B cell (primary cell): ENCODE results near the gene CNGB1. TPM values are rescaled to one million over a fixed set of nuclear protein-coding genes. Genes with fewer than 3 reads are reported as not detected.

Experiments
- ATAC-seq: fragments of 200-7000 bp; cut with Tn5 transposase; one replicate; pipeline ENCODE4 v1.10.0; 2021; ENCODE audit warnings: low read depth, mild to moderate bottlenecking, moderate number of reproducible peaks, moderate library complexity
- CTCF ChIA-PET: fragments of 350-600 bp; sonication (Branson Sonifier 250); formaldehyde crosslinking; loops from one replicate; lab custom pipeline; 2021; ENCODE audit warnings: antibody characterized with exemption, inconsistent platforms; lab: Charles Lee
- POLR2A ChIA-PET: fragments of 350-600 bp; sonication (Branson Sonifier 250); formaldehyde crosslinking; loops from one replicate; lab custom pipeline; 2021; ENCODE audit warnings: antibody characterized with exemption; lab: Charles Lee
- DNase-seq: peaks from one replicate; pipeline ENCODE4 v3.0.0; 2013
- H2AFZ ChIP-seq: 2 replicates; pipeline ENCODE4 v1.6.1; 2012; ENCODE audit warnings: mild to moderate bottlenecking, low read depth, low read length; ENCODE audit not compliant: insufficient read depth, poor library complexity, severe bottlenecking
- H3K27ac ChIP-seq, 2 donors: 1 replicate in 1 of 2; 2 replicates in 1 of 2; pipeline ENCODE4 v1.5.1; 2012 to 2013; ENCODE audit warnings: low read length in 2 of 2, mild to moderate bottlenecking in 2 of 2, moderate library complexity in 1 of 2
- H3K27me3 ChIP-seq, 4 experiments: fragments of 200-600 bp in 1 of 4; sonication (generic) in 1 of 4; replicated peaks in 1 of 4; 1 replicate in 2 of 4; 2 replicates in 2 of 4; pipeline versions ENCODE4 v1.6.1 to v1.7.0; 2013 to 2016; ENCODE audit warnings: low read length in 3 of 4, mild to moderate bottlenecking in 2 of 4, mixed read lengths in 1 of 4, moderate library complexity in 1 of 4; ENCODE audit not compliant: insufficient read depth in 4 of 4, control insufficient read depth in 3 of 4; ENCODE audit errors: control extremely low read depth in 1 of 4
- H3K36me3 ChIP-seq, 2 experiments: replicated peaks in 1 of 2; 1 replicate in 1 of 2; 2 replicates in 1 of 2; pipeline versions ENCODE4 v1.6.1 to v1.7.1; 2013; ENCODE audit warnings: low read length in 1 of 2; ENCODE audit not compliant: insufficient read depth in 2 of 2, control insufficient read depth in 1 of 2; ENCODE audit errors: control extremely low read depth in 1 of 2, extremely low read depth in 1 of 2
- H3K4me1 ChIP-seq, 2 donors: fragments of 200-600 bp in 1 of 2; sonication (generic) in 1 of 2; 1 replicate in 1 of 2; 2 replicates in 1 of 2; pipeline versions ENCODE4 v1.5.1 to v1.6.1; 2013 to 2017; ENCODE audit warnings: low read length in 2 of 2; ENCODE audit not compliant: control insufficient read depth in 2 of 2, insufficient read depth in 2 of 2
- H3K4me2 ChIP-seq: replicated peaks from 2 replicates; pipeline ENCODE3; 2012; ENCODE audit warnings: mild to moderate bottlenecking, low read depth, low read length; ENCODE audit not compliant: poor library complexity, severe bottlenecking
- H3K4me3 ChIP-seq, 5 experiments: fragments of 200-600 bp in 1 of 5; sonication (generic) in 1 of 5; 1 replicate in 3 of 5; 2 replicates in 2 of 5; pipeline versions ENCODE4 v1.5.1 to v1.7.0; 2011 to 2016; ENCODE audit warnings: low read length in 4 of 5, mild to moderate bottlenecking in 4 of 5, low read depth in 2 of 5, control low read depth in 1 of 5, moderate library complexity in 1 of 5; ENCODE audit not compliant: insufficient read depth in 1 of 5; ENCODE audit errors: control extremely low read depth in 1 of 5, extremely low read depth in 1 of 5
- H3K79me2 ChIP-seq: fragments of 200-600 bp; sonication (generic); one replicate; pipeline ENCODE4 v1.6.0; 2016; ENCODE audit warnings: low read length; ENCODE audit not compliant: control insufficient read depth, insufficient read depth
- H3K9ac ChIP-seq: fragments of 200-600 bp; sonication (generic); 2 replicates; pipeline ENCODE4 v1.6.1; 2017; ENCODE audit warnings: mild to moderate bottlenecking, low read length, moderate library complexity
- H3K9me3 ChIP-seq, 3 donors: one replicate each; pipeline versions ENCODE4 v1.6.1 to v1.7.1; 2013; ENCODE audit warnings: low read length in 2 of 3; ENCODE audit not compliant: control insufficient read depth in 2 of 3, insufficient read depth in 1 of 3; ENCODE audit errors: control extremely low read depth in 1 of 3
- H4K20me1 ChIP-seq: 2 replicates; pipeline ENCODE4 v1.6.0; 2012; ENCODE audit warnings: mild to moderate bottlenecking, low read length; ENCODE audit not compliant: insufficient read depth, control insufficient read depth, poor library complexity, severe bottlenecking
- H3K27ac Mint-ChIP-seq: one replicate; pipeline ENCODE4 v1.8.0; 2021; ENCODE audit warnings: mixed read lengths
- H3K27me3 Mint-ChIP-seq: one replicate; pipeline ENCODE4 v1.8.0; 2021; ENCODE audit warnings: mixed read lengths
- H3K4me1 Mint-ChIP-seq: one replicate; pipeline ENCODE4 v1.8.0; 2021; ENCODE audit warnings: mixed read lengths
- H3K4me3 Mint-ChIP-seq: one replicate; pipeline ENCODE4 v1.8.0; 2021; ENCODE audit warnings: mixed read lengths
- H3K9me3 Mint-ChIP-seq: one replicate; pipeline ENCODE4 v1.8.0; 2022; ENCODE audit warnings: mixed read lengths; ENCODE audit not compliant: insufficient read depth
- EZH2 ChIP-seq: IDR thresholded peaks from 2 replicates; pipeline ENCODE4 v1.6.1; 2012; ENCODE audit warnings: borderline replicate concordance, low read depth, mild to moderate bottlenecking, moderate library complexity, low read length; ENCODE audit not compliant: insufficient read depth, poor library complexity, severe bottlenecking
- WGBS: methylation state at CpG from one replicate; pipeline ENCODE4 v1.1.5; 2013; ENCODE audit warnings: missing lambda C conversion rate; ENCODE audit not compliant: insufficient coverage; 5-methylcytosine and 5-hydroxymethylcytosine counted together
- intact Hi-C: fragments of 100-400 bp; cut with micrococcal nuclease; formaldehyde crosslinking; loops from one replicate; pipeline ENCODE4 v1.10.0; 2022
- polyA plus RNA-seq: library from polyadenylated mRNA; depleted of rRNA; stranded (reverse); fragments of >200 nt; gene quantifications from 2 replicates; pipeline ENCODE4 v1.2.3, GENCODE V29; 2012
- total RNA-seq, 2 donors: library from RNA; stranded (reverse); fragments of 120-200 nt in 1 of 2; gene quantifications; 1 replicate in 1 of 2; 2 replicates in 1 of 2; pipeline versions ENCODE4 v1.2.3 to v1.2.4, GENCODE V29; 2013 to 2022
- TF ChIP-seq, protein P1 (sequence below): fragments of 200-600 bp; IDR thresholded peaks from one replicate; pipeline ENCODE4 v1.8.0; 2022; ENCODE audit warnings: antibody characterized with exemption, mild to moderate bottlenecking

Gene CNGB1
- total and polyA plus RNA-seq, 2 donors (not counting 1 experiment from before 2014, with no cell fraction given), result not detected

DNA sequence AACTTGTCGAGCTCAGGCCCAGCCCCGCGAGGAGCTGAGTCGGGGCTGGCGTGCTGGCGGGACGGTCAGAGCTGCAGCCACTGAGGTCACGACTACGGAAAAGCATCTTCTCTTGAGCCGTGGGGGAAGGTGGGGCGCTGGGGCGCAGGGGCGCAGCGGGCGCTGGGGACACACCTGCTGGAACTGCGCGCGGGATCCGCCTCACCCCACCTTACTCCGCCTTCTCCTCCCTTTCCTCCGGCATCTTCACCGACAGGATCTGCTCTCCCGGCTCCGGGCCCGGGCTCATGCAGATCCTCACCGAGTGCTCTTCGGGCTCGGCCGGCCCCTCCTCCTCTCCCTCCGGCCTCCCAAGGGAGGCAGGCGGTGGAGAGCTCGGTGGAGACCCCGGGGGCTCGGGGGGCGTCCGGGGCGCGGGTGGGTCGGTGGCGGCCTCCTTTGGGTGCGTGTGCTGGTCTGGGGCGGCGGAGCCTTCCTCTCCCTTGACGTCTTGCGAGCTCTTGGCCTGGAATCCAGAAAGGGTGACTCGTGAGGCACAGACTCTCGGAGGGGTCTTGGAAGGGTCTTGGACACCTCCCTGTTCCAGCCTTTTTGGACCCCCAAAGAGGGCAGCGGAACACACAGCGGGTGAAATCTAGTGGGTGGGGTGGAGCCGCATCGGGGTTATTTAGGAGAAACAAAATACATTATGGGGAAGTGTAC lies 86.8 kb downstream of the CNGB1 start:
- Mint-ChIP-seq H3K9me3 (no peaks in the 10 kb centered on the region), H3K4me1 (no peaks in the 10 kb centered on the region), H3K27ac (no peak overlapping the region), H3K4me3 (no peak overlapping the region), H3K27me3 (peaks cover 53% of the 10 kb centered on the region)
- no peak overlapping the region for H3K9ac ChIP-seq
- no peaks in the 10 kb centered on the region for H3K9me3 ChIP-seq
- H3K27ac ChIP-seq, result no peak overlapping the region
- no peaks in the 10 kb centered on the region for H3K79me2 ChIP-seq
- peak overlapping the region; percentile 22 for H2AFZ ChIP-seq
- no peaks in the 10 kb centered on the region for H3K4me1 ChIP-seq
- DNase-seq (no peak), ATAC-seq (no peak)
- H3K27me3 ChIP-seq, result peaks cover 0 to 32% (median 14%) of the 10 kb centered on the region in 4 experiments
- intact Hi-C loops, result no loop called here
- CTCF ChIA-PET, result no interaction called here
- peak overlapping the region; percentile 8 for H3K4me2 ChIP-seq
- 34% methylated on average over 49 of the region's 51 CpGs for WGBS
- POLR2A ChIA-PET, result interaction anchor here (0.6 kb wide), 1 partner anchor 13 kb away, joined by 5 read pairs; no protein-coding TSS in a partner anchor
- no peaks in the 10 kb centered on the region for H4K20me1 ChIP-seq
- no peak for TF ChIP-seq EZH2
- TF ChIP-seq, protein P1, sequence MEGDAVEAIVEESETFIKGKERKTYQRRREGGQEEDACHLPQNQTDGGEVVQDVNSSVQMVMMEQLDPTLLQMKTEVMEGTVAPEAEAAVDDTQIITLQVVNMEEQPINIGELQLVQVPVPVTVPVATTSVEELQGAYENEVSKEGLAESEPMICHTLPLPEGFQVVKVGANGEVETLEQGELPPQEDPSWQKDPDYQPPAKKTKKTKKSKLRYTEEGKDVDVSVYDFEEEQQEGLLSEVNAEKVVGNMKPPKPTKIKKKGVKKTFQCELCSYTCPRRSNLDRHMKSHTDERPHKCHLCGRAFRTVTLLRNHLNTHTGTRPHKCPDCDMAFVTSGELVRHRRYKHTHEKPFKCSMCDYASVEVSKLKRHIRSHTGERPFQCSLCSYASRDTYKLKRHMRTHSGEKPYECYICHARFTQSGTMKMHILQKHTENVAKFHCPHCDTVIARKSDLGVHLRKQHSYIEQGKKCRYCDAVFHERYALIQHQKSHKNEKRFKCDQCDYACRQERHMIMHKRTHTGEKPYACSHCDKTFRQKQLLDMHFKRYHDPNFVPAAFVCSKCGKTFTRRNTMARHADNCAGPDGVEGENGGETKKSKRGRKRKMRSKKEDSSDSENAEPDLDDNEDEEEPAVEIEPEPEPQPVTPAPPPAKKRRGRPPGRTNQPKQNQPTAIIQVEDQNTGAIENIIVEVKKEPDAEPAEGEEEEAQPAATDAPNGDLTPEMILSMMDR, result no peak
- no peak overlapping the region for H3K4me3 ChIP-seq
- H3K36me3 ChIP-seq, result no peaks in the 10 kb centered on the region

DNA sequence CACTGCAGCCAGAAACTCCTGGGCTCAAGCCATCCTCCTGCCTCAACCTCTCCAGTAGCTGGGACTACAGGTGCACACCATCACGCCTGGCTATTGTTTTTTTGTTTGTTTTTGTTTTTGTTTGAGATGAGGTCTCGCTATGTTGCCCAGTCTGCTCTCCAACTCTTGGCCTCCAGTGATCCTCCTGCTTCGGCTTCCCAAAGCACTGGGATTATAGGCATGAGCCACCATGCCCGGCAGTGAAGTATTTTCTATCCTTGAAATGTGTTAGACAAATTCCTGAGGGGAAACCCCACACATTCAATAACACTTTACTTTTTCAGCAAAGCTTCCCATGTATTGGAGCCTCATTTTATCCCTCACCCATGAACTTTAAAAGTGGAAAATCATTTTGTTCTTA lies 87.4 kb downstream of the CNGB1 start:
- H3K27ac ChIP-seq, result no peak overlapping the region
- CTCF ChIA-PET, result no interaction called here

More for the DNA sequence above, 87.4 kb downstream of the CNGB1 start:
- DNase-seq, result no peak
- H3K4me1 ChIP-seq, result no peaks in the 10 kb centered on the region
- no peak overlapping the region for H3K4me2 ChIP-seq
- H3K27me3 Mint-ChIP-seq, result peaks cover 49% of the 10 kb centered on the region
- no peaks in the 10 kb centered on the region for H3K79me2 ChIP-seq
- POLR2A ChIA-PET, result interaction anchor here (0.6 kb wide), 1 partner anchor 13 kb away, joined by 5 read pairs; no protein-coding TSS in a partner anchor
- peaks cover 0 to 32% (median 14%) of the 10 kb centered on the region in 4 experiments for H3K27me3 ChIP-seq
- H2AFZ ChIP-seq, result peak overlapping the region; percentile 22
- H3K9ac ChIP-seq, result no peak overlapping the region
- H4K20me1 ChIP-seq, result no peaks in the 10 kb centered on the region
- H3K4me1 Mint-ChIP-seq, result peaks cover 3% of the 10 kb centered on the region
- no peak overlapping the region for H3K27ac Mint-ChIP-seq
- no peaks in the 10 kb centered on the region for H3K9me3 Mint-ChIP-seq
- H3K9me3 ChIP-seq, result no peaks in the 10 kb centered on the region
- TF ChIP-seq, protein P1, result no peak
- no peak for TF ChIP-seq EZH2
- H3K36me3 ChIP-seq, result no peaks in the 10 kb centered on the region
- intact Hi-C loops, result no loop called here
- 90% methylated on average over 2 of the region's 4 CpGs for WGBS
- H3K4me3 ChIP-seq, result no peak overlapping the region
- no peak overlapping the region for H3K4me3 Mint-ChIP-seq
- no peak for ATAC-seq
